Upper lobe of right lung (tissue), 1 donor: ENCODE data around the gene WWOX. TPM values are rescaled to one million over a fixed set of nuclear protein-coding genes. Genes with fewer than 3 reads are reported as not detected.

Experiments
- ATAC-seq: fragments of 200-7000 bp; cut with Tn5 transposase; one replicate; pipeline ENCODE4 v1.9.1; 2020; ENCODE audit warnings: mild to moderate bottlenecking, moderate library complexity
- DNase-seq: peaks from one replicate; pipeline ENCODE4 v3.0.0-alpha.2; 2020
- H3K27ac ChIP-seq: fragments of 200-600 bp; one replicate; pipeline ENCODE4 v1.8.0; 2022
- H3K27me3 ChIP-seq: fragments of 200-600 bp; one replicate; pipeline ENCODE4 v1.8.0; 2022; ENCODE audit warnings: mild to moderate bottlenecking
- H3K36me3 ChIP-seq: fragments of 200-600 bp; one replicate; pipeline ENCODE4 v1.8.0; 2022
- H3K4me1 ChIP-seq: fragments of 200-600 bp; one replicate; pipeline ENCODE4 v1.8.0; 2022
- H3K4me3 ChIP-seq: fragments of 200-600 bp; one replicate; pipeline ENCODE4 v1.8.0; 2022; ENCODE audit warnings: mild to moderate bottlenecking
- H3K9me3 ChIP-seq: fragments of 200-600 bp; one replicate; pipeline ENCODE4 v1.8.0; 2022
- CTCF ChIP-seq: fragments of 200-600 bp; IDR thresholded peaks from one replicate; pipeline ENCODE4 v1.8.0; 2022; ENCODE audit warnings: antibody characterized with exemption
- intact Hi-C: fragments of 100-400 bp; cut with DNase I; formaldehyde crosslinking; loops from one replicate; pipeline ENCODE4 v1.11.0; 2022
- total RNA-seq: library from RNA; stranded (reverse); fragmentation: NEBNext Ultra II Directional; extraction: Animal tissue kit (Norgen Biotek cat#: 25700); gene quantifications from one replicate; pipeline ENCODE4 v1.2.1, GENCODE V29; 2021
- donor health status: DM: no; HTN: yes; CAD: no; lungs with severe emphysema.

The WWOX gene
- total RNA-seq, 1 donor from 2014 or later, result 17.0 TPM

- intact Hi-C loops, result no loop called here
- Histone ChIP-seq H3K4me3 (no peak overlapping the region), H3K9me3 (no peaks in the 10 kb centered on the region), H3K27me3 (no peaks in the 10 kb centered on the region), H3K4me1 (peaks cover 12% of the 10 kb centered on the region), H3K36me3 (no peaks in the 10 kb centered on the region), H3K27ac (no peak overlapping the region)
- ATAC-seq (no peak), DNase-seq (no peak)
- TF ChIP-seq CTCF, result no peak
These were observed 107.3 kb downstream of the WWOX start for GRCh38 chr16:78206623-78207223.

- Histone ChIP-seq H3K4me1 (peaks cover 12% of the 10 kb centered on the region), H3K36me3 (no peaks in the 10 kb centered on the region), H3K9me3 (no peaks in the 10 kb centered on the region), H3K27me3 (no peaks in the 10 kb centered on the region), H3K4me3 (no peak overlapping the region), H3K27ac (no peak overlapping the region)
- ATAC-seq (peak; percentile 13), DNase-seq (no peak)
- intact Hi-C loops, result no loop called here
- TF ChIP-seq CTCF, result no peak
These were observed 110.7 kb downstream of the WWOX start for GRCh38 chr16:78209951-78210661.

- Histone ChIP-seq H3K9me3 (no peaks in the 10 kb centered on the region), H3K4me1 (peaks cover 12% of the 10 kb centered on the region), H3K36me3 (no peaks in the 10 kb centered on the region), H3K4me3 (no peak overlapping the region), H3K27ac (peak overlapping the region; percentile 31), H3K27me3 (no peaks in the 10 kb centered on the region)
- ATAC-seq, result no peak
- intact Hi-C loops, result no loop called here
- TF ChIP-seq CTCF, result no peak
- no peak for DNase-seq
These were observed 111.7 kb downstream of the WWOX start for GRCh38 chr16:78211020-78211599.

DNA sequence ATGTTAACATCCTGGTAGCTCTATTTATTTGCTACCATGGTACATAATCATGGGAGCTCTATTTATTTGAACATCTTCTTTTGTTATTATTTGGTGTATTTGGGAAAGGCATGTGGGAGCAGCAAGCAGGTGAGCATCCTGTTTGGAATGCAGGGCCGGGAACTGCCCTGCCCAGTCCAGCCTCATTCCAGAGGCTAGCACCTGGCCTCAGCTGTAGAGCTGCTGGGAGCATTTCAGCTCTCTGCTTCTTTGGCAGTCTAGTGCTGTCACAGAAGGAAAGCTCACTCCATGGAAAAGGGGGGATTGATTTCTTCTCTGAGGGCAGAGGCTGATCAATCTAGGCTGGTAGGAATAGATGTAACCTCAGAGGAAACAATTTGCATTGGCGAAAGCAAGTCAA is 112.5 kb downstream of the WWOX start:
- H3K36me3 ChIP-seq, result no peaks in the 10 kb centered on the region
- H3K27ac ChIP-seq, result peak overlapping the region; percentile 31
- peak; percentile 95 for ATAC-seq

GRCh38 chr16:78212674-78213073 is 113.2 kb downstream of the WWOX start:
- DNase-seq (no peak), ATAC-seq (no peak)
- no peak for TF ChIP-seq CTCF
- Histone ChIP-seq H3K4me3 (no peak overlapping the region), H3K4me1 (peaks cover 12% of the 10 kb centered on the region), H3K36me3 (no peaks in the 10 kb centered on the region), H3K27me3 (no peaks in the 10 kb centered on the region), H3K27ac (no peak overlapping the region), H3K9me3 (no peaks in the 10 kb centered on the region)
- intact Hi-C loops, result no loop called here

More for the DNA sequence above, 112.5 kb downstream of the WWOX start:
- H3K27me3 ChIP-seq, result no peaks in the 10 kb centered on the region
- no peak overlapping the region for H3K4me3 ChIP-seq
- peak; percentile 70 for DNase-seq
- H3K9me3 ChIP-seq, result no peaks in the 10 kb centered on the region
- intact Hi-C loops, result no loop called here
- no peak for TF ChIP-seq CTCF
- peaks cover 12% of the 10 kb centered on the region for H3K4me1 ChIP-seq
